ENCODE results near the gene PBRM1.
"Not testable (repeated sequence)": the region's sequence is repeated elsewhere in the genome, so short reads cannot be mapped to it uniquely, and the experiment has no call there.

PBRM1 gene

DNA sequence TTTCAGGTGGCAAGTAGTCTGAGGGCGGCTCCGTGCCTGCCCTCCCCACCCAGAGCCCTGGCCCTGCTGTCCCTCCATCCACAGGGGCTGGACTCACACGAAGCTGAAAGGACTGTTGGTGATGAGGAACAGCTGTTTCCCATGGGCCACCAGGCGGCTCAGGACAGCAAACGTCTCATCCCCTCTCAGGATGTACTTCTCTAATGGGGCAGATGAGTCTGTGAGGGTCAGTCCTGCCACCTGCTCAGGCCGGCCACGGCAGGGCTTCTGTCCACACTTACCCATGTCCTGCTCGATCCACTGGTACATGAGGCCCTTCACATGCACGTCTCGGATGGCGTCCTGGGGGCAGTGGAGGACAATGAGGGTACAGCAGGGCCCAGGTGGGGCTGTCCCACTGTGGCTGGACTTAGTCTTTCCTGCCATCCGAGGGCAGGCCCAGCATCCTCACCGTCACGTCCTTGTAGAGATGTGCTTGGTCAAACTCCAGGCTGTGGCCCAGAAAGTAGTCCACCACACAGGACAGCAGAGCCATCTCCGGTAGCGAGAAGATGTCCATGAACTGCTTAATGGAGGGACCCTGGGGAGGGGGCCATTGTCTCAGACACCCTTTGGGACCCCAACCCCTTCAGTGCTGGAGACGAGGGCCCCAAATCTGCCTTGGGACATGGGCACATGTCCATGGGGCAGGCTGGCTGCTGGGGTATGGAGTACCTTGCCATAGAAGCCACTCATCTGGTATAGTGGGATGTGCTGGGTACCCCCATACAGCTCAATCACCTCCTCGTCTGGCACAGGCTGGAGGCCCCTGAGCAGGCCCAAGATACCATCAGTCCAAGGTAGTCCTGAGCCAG is 157.8 kb downstream of the PBRM1 start:
- no peaks in the 10 kb centered on the region for H3K27me3 ChIP-seq (replicated peaks; ENCODE audit: control insufficient read depth, insufficient read depth, low read length)
- H3K36me3 ChIP-seq (ENCODE audit: control insufficient read depth, insufficient read depth, low read length): peaks cover 22% of the 10 kb centered on the region
- TF ChIP-seq, protein P1, sequence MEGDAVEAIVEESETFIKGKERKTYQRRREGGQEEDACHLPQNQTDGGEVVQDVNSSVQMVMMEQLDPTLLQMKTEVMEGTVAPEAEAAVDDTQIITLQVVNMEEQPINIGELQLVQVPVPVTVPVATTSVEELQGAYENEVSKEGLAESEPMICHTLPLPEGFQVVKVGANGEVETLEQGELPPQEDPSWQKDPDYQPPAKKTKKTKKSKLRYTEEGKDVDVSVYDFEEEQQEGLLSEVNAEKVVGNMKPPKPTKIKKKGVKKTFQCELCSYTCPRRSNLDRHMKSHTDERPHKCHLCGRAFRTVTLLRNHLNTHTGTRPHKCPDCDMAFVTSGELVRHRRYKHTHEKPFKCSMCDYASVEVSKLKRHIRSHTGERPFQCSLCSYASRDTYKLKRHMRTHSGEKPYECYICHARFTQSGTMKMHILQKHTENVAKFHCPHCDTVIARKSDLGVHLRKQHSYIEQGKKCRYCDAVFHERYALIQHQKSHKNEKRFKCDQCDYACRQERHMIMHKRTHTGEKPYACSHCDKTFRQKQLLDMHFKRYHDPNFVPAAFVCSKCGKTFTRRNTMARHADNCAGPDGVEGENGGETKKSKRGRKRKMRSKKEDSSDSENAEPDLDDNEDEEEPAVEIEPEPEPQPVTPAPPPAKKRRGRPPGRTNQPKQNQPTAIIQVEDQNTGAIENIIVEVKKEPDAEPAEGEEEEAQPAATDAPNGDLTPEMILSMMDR (IDR thresholded peaks at IDR 0.05; ENCODE audit: insufficient read depth, low read length, poor library complexity, severe bottlenecking): no peak
- H3K4me3 ChIP-seq (replicated peaks; ENCODE audit: low read depth, low read length): no peak overlapping the region
- no peak for DNase-seq (ENCODE audit: extremely low read depth, insufficient read length)

DNA sequence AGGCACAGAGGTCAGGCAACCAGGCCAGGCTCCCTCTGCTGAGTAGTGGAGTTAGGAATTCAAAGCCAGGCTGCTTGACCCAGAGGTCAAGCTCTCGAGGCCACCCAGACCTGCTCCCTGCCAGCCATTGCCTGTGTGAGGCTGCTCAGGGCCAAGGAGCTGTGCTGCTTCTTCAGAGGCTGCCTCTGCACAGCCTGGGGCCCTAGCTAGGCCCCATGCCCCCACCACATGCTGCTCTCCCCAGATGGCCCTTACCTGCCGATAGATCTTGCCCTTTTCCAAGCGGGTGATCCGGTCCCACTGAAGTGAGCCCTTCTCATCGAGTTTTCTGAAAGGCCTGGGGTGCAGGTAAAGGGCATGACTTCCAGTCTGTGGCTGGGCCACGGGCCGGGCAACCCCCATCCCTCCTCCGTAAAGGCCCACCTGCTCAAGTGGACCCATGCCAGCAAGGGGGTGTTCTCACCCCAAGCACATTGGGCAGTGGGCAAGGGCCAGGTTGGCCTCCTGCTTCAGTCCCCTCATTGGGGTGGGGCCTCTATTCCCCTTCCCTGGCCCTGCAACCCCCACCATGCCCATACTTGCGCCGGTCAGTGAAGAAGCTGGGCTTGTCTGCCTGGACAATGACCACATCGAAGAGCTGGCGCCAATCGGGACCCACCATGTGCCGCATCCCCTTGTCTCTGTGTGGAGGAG is 158.5 kb downstream of the PBRM1 start:
- Histone ChIP-seq H3K27me3 (replicated peaks; ENCODE audit: control insufficient read depth, insufficient read depth, low read length) (no peaks in the 10 kb centered on the region), H3K36me3 (ENCODE audit: control insufficient read depth, insufficient read depth, low read length) (peaks cover 22% of the 10 kb centered on the region), H3K4me3 (replicated peaks; ENCODE audit: low read depth, low read length) (no peak overlapping the region)
- DNase-seq (ENCODE audit: extremely low read depth, insufficient read length): peak; percentile 8
- TF ChIP-seq, protein P1 (IDR thresholded peaks at IDR 0.05; ENCODE audit: insufficient read depth, low read length, poor library complexity, severe bottlenecking): no peak

DNA sequence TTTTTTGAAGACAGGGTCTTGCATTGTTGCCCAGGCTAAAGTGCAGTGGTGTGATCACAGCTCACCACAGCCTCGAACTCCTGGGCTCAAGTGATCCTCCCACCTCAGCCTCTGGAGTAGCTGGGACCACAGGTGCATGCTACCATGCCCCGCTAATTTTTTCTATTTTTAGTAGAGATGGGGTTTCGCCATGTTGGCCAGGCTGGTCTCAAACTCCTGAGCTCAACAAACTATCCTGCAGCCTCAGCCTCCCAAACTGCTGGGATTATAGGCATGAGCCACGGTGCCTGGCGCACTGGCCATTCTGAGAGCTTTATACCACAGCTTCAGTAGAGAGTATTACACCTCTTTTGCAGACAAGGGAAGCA is 159.1 kb downstream of the PBRM1 start:
- not testable (repeated sequence) for DNase-seq (ENCODE audit: extremely low read depth, insufficient read length); H3K4me3 ChIP-seq (replicated peaks; ENCODE audit: low read depth, low read length); H3K27me3 ChIP-seq (replicated peaks; ENCODE audit: control insufficient read depth, insufficient read depth, low read length)
- H3K36me3 ChIP-seq (ENCODE audit: control insufficient read depth, insufficient read depth, low read length): peaks cover 22% of the 10 kb centered on the region

DNA sequence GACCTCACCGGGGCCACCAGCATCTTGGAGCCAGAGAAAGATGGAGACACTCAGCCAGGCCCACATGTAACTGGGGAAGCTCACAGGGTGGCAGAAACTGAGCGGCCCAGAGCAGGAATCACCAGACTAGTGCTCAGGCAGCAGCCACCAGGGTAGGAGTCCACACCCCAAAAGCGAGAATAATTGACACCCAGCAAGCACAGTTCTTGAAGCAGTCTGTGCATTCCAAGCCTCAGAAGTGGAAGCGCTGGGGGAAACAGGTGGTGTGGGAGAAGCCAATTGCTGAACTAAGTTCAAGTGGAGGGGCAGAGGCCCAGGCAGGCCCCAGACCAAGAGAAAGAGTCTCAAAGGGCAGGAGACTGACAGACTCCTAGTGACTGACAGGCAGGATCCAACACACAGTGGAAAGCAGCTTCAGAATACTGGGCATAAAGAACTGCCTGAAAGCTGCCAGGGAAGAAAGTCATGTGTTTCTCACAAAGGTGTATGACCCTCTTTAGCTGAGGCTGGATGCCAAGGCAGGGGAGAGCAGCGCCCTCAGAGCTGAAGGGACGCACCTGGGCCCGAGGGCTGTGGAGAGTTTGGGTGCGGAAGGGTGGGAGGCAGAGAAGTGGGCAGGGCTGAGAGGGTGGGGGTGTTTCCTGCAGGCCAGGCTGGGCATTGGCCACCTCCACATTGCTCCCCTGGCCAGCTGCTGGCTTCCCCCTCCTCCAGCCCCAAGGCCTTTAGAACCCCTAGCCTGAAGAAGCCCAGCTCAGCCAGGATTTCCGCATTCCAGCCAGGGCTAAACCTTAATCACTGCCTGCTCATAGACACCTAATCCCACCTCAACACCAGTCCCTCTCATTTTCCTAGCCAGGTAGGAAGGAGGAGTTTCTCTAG is 159.8 kb downstream of the PBRM1 start:
- H3K36me3 ChIP-seq (ENCODE audit: control insufficient read depth, insufficient read depth, low read length): peaks cover 22% of the 10 kb centered on the region
- no peaks in the 10 kb centered on the region for H3K27me3 ChIP-seq (replicated peaks; ENCODE audit: control insufficient read depth, insufficient read depth, low read length)
- TF ChIP-seq, protein P1 (IDR thresholded peaks at IDR 0.05; ENCODE audit: insufficient read depth, low read length, poor library complexity, severe bottlenecking): no peak
- DNase-seq (ENCODE audit: extremely low read depth, insufficient read length): no peak
- no peak overlapping the region for H3K4me3 ChIP-seq (replicated peaks; ENCODE audit: low read depth, low read length)

DNA sequence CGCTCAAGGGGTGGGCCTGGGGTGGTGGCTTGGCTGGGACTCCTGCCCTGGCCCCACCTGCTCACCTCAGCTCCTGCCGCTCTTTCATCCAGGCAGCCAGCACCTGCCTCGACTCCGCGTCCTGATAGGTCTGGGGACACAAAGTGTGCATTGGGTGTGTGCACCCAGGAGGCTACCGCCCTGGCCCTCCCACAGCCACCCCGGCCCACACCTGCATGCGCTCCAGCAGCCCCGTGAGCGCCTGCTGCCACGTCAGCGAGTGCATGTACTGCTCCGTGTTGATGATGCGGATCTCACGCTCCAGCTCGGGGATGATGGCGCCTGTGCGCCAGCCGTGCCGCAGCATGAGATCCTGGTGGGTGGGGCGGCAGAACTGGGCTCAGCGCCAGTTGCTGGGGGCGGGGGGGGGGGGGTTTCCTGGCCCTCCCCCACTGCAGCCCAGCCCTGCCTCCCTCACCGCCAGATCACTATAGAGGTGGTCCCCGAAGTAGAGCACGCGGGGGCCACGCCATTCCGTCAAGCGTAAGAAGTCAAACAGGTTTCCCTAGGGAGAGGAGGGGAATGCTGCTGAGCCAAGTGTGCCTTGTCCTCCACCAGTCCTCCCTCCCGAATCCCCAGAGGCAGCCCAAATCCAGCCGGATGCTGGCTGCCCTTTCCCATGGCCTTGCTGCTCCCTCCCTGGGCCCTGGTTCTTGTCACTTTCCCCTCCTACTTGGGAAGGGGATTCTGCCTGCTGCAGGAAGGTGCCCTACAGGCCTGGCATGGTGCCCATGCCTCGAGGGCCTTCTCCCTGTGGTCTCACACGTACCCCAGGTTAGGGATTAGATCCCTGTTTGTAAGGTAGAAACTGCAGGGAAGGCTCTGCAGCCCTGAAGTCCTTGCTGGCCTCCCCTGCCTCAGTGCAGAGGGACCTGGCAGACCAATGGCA is 160.7 kb downstream of the PBRM1 start:
- DNase-seq (ENCODE audit: extremely low read depth, insufficient read length): no peak
- no peak overlapping the region for H3K4me3 ChIP-seq (replicated peaks; ENCODE audit: low read depth, low read length)
- TF ChIP-seq, protein P1 (IDR thresholded peaks at IDR 0.05; ENCODE audit: insufficient read depth, low read length, poor library complexity, severe bottlenecking): no peak
- no peaks in the 10 kb centered on the region for H3K27me3 ChIP-seq (replicated peaks; ENCODE audit: control insufficient read depth, insufficient read depth, low read length)
- H3K36me3 ChIP-seq (ENCODE audit: control insufficient read depth, insufficient read depth, low read length): peaks cover 22% of the 10 kb centered on the region
